GM18526 (cell line): ENCODE results near the gene PHLDB2.

Source experiments
- POLR2A ChIP-seq: IDR thresholded peaks from 3 replicates; pipeline ENCODE4 v1.6.1; 2011; ENCODE audit not compliant: insufficient read length; ENCODE audit errors: extremely low read depth

Gene PHLDB2

GRCh38 chr3:112000367-112000771 lies 141.3 kb downstream of the PHLDB2 start:
- TF ChIP-seq POLR2A, result no peak

GRCh38 chr3:112000966-112001365 lies 141.9 kb downstream of the PHLDB2 start:
- no peak for TF ChIP-seq POLR2A

GRCh38 chr3:112001526-112001925 lies 142.5 kb downstream of the PHLDB2 start:
- no peak for TF ChIP-seq POLR2A

GRCh38 chr3:112002096-112002971 lies 143.3 kb downstream of the PHLDB2 start:
- no peak for TF ChIP-seq POLR2A

GRCh38 chr3:112003321-112004080 lies 144.4 kb downstream of the PHLDB2 start:
- no peak for TF ChIP-seq POLR2A

GRCh38 chr3:112004187-112004586 lies 145.1 kb downstream of the PHLDB2 start:
- no peak for TF ChIP-seq POLR2A

- no peak for TF ChIP-seq POLR2A
Measured at GRCh38 chr3:112004669-112005068, 145.6 kb downstream of the PHLDB2 start.

GRCh38 chr3:112005091-112005672 lies 146.1 kb downstream of the PHLDB2 start:
- TF ChIP-seq POLR2A, result no peak

- no peak for TF ChIP-seq POLR2A
Measured at GRCh38 chr3:112007633-112008032, 148.6 kb downstream of the PHLDB2 start.

GRCh38 chr3:112009670-112010069 lies 150.6 kb downstream of the PHLDB2 start:
- no peak for TF ChIP-seq POLR2A

GRCh38 chr3:112010636-112011035 lies 151.6 kb downstream of the PHLDB2 start:
- no peak for TF ChIP-seq POLR2A

- TF ChIP-seq POLR2A, result no peak
Measured at GRCh38 chr3:112011376-112011940, 152.4 kb downstream of the PHLDB2 start.

- no peak for TF ChIP-seq POLR2A
Measured at GRCh38 chr3:112012205-112012992, 153.3 kb downstream of the PHLDB2 start.

GRCh38 chr3:112013058-112013783 lies 154.2 kb downstream of the PHLDB2 start:
- TF ChIP-seq POLR2A, result no peak
